Cardiac septum (tissue), 1 donor: ENCODE results near the gene LRSAM1. TPM values are rescaled to one million over a fixed set of nuclear protein-coding genes. Genes with fewer than 3 reads are reported as not detected.

ENCODE experiments used
- DNase-seq: peaks from one replicate; pipeline ENCODE4 v3.0.0-alpha.2; 2020; ENCODE audit warnings: low spot score
- intact Hi-C: fragments of 100-400 bp; cut with DNase I; formaldehyde crosslinking; loops from one replicate; pipeline ENCODE4 v1.14.0; 2022
- total RNA-seq: library from RNA; stranded (reverse); fragmentation: NEBNext Ultra II Directional; extraction: Animal tissue kit (Norgen Biotek cat#: 25700); gene quantifications from one replicate; pipeline ENCODE4 v1.2.1, GENCODE V29; 2021
- donor health status: DM: no; HTN: no; CAD: no.

Gene LRSAM1
- total RNA-seq, 1 donor from 2014 or later, result 24.4 TPM

DNA sequence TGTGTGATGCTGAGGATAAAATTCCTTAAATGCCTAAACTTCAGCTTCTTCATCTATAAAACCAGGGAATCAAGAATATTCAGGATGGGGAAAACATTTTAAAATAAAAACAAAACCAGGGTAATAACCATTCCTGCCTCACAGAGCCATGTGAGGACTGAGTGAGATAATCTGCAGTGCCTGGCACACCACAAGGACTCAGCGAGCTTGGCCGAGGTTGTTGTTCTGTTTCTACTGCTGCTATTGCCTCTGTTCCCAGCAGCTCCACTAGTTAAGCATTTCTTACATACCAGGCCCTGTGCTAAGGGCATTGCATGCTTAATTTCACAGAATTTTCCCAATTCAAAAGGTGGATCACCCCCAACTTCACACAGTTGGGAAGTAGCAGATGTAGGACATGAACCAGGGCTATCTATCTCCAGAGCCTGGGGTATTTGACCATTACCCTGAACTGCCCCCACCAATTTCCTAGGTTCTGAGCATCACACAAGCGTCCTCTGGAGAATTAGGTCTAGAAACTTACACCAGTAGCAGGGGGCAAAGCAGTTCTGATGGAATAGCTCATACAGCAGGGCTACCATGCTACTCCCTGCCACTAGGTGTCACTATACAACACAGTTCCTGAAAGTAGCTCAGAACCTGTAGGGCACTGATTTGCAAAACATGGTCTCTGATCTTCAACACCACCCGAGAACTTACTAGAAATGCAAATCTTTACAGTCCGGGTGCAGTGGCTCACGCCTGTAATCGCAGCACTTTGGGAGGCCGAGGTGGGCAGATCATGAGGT lies 74.3 kb downstream of the LRSAM1 start:
- DNase-seq, result no peak
- intact Hi-C loops, result no loop called here

DNA sequence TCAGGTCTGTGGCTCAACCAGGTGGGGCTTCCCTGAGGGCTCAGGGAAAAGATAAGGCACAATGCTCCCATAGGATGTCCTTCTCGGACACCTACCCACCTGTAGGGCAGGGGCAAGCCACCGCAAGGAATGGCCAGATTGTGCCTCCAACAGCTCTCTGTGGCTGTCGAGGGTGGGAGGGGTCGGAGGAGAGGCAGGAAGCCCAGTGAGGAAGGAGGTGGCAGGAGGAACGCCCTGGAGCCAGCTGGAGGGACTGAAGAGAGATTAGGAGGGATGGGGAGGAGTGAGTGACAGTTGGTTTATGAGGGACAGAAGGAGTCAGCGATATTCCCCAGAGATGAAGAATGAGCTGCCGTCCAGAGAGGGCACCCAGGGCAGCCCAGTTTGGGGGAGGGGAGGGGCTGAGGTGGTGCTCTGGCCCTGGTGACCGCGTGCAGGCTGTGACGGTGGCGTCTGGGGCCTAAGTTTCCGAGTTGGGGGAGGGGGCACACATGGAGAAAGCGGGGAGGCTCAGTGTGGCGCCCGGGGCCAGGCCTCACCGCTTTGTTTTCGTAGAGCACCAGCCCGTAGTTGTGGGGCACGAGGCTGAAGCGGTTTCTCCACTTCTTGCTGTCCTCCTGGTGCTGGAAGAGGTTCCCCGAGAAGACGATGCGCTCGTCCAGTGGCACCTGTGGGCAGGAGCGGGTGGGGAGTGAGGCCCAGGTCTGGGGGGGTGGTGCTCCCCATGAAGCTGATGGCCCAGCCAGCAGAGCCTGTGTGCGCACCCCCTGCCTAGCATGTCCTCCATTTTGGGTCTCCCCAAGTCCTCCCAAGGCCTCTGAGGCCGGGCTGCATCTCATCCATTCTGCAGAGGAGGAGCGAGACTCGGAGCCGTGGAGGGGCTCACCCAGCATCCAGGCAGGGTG lies 75.6 kb downstream of the LRSAM1 start:
- DNase-seq, result no peak
- intact Hi-C loops, result no loop called here

DNA sequence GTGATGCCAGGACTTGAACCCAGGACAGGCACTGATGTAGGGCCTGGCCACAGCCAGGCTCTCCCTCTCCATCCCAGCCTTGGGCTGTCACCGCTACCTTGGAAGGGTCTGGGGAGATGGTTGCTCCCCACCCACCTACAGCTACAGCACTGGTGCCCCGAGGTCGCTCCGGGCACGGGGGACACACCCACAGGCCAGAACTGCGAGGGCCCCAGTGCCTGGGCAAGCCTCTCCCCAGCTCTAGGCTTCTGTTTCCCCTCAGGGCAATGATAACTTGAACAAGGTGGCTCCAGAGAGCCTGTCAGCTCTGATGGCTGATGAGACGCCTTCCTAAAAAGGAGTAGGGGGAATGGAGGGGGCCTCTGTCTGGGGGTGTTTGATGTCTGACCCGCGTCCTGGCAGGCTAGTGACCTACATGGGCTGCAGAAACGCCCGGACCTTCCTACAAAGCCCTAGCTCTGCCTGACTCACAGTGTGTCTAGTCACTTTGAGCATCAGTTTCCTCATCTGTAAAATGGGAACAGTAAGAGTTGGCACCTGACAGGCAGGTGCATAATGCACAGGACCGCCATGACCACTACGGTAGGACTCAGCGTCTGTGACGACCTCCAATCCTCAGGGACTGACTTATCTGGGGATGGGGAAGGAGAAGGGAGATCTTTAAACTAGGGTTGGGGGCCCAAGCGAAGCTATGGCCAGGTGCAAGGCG lies 76.4 kb downstream of the LRSAM1 start:
- DNase-seq, result no peak
- intact Hi-C loops, result no loop called here

DNA sequence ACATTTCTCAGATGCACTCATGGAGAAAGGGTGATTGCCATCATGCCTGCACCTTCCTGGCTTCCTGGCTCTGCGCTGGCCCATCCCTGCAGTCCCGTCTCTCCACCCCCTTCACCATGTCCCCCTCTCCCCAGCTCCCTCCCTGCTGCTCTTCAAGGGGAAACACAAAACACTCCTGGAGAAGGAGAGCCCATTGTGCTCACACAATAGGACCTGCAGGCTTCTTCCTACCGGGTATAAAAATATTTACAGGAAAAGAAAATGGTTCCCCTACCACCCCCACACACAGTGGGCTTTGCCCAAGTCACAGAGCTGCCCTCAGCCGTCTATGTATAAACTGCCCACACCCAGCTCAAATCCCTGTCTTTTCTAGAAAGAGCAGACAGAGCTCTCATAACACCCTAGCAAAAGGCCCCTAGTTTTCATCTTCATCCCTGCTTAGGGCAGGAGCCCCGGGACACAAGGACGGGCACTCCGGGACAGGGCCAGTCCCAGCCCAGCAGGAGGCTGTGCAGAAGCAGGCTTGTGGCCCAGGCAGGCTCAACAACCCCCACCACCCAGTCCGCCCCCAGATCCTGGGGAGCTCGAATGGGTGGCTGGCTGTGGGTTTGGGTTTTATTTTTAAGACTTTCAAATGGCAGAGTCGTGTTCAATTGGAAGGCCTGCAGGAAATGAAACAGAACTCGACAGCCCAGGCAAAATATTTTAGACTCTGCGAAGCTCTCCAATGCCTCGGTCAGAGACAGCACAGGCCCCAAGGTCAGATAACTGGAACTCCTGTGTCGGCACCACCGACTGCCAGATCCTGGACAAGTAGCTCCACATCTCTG lies 77.3 kb downstream of the LRSAM1 start:
- DNase-seq, result no peak

DNA sequence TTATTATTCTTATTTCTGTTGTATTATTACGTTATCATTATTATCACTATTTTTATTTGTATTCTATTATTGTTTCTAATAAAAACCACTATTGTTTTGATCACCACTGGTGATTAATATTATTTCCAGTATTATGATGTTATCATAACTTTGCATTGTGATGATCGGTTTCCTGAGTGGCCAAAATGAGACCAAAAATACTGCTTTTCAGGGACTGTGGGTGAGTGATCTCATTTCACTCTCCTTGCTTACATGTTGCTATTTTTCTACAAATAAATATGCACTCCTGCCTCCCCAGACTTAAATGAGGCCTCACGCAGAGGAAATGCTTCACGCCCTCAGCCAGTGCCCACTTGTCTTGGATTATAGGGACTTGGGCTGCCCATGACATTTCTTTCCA lies 78.4 kb downstream of the LRSAM1 start:
- no peak for DNase-seq
- intact Hi-C loops, result no loop called here

More for the DNA sequence above, 77.3 kb downstream of the LRSAM1 start:
- intact Hi-C loops, result no loop called here

DNA sequence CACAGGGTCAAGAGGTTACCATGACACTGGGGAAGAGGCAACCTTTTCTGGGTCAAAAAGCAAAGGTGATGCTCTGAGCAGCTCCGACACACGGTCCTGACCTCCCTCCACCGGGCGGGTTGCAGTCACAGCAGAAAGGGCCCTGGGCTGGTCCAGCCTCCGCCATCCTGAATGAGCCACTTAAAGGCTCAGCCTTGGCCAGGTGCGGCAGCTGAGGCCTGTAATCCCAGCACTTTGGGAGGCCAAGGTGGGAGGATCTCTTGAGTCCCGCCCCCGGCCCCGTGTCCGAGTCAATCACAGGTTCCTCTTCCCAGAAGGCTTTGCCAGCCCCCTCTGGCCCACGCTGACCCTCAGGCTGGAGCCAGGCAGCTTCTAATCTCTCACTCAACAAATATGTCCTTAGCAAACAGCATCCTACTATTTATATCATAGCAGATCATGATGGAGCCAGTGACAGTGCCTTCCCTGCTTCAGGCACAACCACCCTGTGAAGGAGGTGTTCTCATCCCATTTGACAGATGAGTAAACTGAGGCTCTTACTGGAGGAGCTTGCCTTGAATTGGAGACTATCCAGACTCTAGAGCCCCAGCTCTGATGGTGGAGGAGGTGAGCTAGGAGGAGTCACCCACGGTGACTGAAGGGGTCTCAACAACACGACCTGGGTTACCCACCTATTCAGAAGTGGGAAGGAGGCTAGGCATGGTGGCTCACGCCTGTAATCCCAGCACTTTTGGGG lies 79.1 kb downstream of the LRSAM1 start:
- intact Hi-C loops, result no loop called here
- no peak for DNase-seq

DNA sequence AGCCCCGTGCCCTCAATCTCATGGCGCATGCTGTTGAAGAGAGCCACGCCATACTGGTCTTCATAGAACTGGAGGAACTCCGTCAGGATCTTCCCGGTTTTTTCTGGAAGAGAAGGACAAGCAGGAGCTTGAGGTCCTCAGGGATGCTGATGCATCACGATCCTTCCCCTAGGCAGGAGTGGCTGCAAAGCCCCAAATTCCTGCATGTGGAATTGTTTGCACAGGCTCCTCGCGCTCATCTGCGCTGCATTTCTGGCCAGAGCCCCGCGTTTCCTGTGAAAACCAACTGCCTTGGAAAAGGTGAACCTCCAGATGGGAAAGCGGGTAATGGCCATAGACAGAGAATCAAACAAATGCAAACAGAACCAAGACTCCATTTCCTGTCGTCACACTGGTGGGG lies 80.4 kb downstream of the LRSAM1 start:
- intact Hi-C loops, result no loop called here
- no peak for DNase-seq

DNA sequence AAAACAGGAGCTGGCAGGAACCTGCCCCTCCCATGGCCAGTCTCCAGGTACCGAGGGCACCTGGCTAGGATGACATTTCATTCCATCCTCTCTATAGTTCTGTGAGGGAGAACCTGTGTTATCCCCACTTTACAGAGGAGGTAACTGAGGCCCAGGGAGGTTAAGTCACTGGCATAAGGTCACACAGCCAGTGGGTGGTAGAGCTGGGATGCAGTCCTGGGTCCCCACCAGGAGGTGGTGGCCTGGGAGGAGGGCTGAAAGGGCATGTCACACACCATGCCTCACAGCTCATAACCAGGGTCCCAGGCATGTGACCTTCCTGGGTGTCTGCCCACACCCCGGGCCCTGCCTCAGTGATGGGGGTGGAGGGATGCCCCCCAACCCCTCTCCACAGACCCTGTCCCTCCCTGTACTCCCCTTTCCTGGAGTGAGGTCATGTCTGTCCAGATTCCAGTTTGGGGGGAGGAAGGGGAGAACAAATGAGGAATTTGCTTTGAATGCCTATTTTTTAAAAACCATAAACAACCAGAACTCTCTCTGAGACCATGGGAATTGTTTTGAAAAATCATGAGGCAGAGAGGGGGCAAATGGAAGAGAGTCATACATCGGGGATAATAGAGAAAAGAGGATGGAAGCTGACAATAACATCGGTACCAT lies 83.1 kb downstream of the LRSAM1 start:
- intact Hi-C loops, result no loop called here

DNA sequence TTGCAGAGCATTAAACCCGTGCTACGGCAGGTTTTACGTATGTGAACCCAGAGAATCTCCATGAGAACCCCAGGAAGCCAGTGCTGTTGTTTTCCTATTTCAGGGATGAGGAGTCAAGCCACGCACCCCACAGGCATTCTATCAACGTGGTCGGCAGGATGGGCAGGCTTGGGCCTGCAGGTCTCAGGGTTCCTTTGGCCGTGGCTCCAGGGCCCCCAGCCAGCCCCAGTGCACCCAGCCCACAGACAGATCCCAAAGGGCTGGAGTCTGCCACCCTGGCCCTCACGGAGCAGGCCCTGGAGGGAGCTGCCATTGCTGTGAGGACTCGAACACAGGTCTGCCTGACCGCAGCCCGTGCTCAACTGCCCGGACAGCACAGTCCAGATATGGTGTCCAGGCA lies 83.6 kb downstream of the LRSAM1 start:
- intact Hi-C loops, result no loop called here
- no peak for DNase-seq

More for the DNA sequence above, 83.1 kb downstream of the LRSAM1 start:
- no peak for DNase-seq

DNA sequence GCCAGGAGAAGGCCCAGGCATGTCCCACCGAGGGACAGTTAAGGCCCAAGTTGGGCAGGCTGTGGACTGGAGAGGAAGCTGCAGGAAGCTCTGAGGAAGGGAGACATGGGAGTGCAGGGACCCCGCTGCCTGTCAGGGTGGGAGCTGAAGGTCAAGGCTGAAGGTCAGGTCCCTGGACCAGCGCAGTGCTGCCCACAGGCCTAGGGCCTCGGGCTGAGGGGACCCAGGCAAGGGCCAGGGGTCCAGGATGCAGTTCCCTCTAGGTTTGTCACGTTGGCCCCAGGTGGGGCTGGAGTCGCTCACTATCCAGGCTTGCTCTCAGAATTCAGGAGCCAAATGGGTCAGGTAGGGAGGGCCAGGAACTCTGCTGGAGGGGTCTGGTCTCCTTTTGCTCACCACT lies 84.1 kb downstream of the LRSAM1 start:
- no peak for DNase-seq
- intact Hi-C loops, result no loop called here

DNA sequence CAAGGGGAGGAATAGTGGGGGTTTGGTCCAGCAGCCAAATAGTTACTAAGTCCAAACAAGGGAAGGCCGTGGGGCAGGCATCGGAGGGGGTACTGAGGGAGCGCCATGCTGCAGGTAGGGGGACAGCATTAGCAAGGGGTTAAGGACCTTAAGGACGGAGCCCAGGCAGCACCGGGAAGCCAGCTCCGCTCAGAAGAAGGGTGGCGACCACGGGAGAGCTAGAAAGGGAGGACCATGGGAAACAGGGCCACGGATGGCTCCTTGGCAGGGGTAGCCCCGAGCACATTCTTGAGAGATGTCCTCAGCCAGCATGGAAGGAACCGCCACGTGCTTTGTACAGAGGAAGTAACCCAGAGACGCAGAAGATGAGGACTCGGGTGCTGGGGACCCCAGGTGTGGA lies 84.5 kb downstream of the LRSAM1 start:
- intact Hi-C loops, result no loop called here
- DNase-seq, result no peak

DNA sequence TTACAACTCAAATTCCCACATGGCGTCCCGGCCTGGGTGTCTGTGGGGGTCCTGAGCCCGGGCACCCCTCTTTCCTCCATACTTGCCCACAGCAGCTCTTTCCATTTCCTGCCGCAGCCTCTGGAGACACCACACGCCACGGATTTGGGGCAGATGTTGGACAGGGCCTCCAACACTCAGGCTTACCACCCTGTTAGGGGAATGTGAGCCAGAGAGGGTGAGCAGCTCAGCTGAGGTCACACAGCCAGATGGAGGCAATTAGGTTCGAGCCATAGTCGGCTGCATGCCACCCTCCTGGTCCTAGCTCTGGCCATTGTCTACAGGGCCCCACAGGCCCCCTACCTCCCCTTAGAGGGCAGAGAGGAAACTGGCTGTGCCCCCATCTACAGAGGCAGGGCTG lies 85.2 kb downstream of the LRSAM1 start:
- intact Hi-C loops, result no loop called here
- no peak for DNase-seq

DNA sequence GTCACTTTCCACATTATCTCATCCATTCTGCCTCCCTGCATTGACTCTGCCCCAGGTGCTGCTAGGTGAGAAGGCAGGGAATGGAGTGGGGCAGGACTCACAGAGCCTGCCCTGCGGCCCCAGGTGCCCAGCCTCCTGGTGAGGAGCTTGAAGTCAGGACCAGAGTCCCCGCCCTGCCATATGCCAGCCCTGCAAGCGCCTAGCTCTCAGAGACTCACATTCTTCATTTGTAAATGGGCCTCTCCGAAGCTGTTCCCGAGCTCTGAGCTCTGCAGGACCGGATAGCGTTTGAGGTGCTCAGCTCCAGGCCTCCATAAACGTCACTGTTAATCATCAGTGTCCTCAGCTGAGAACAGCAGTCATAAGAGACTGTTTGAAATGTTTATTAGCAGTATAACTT lies 85.7 kb downstream of the LRSAM1 start:
- intact Hi-C loops, result no loop called here
- no peak for DNase-seq

DNA sequence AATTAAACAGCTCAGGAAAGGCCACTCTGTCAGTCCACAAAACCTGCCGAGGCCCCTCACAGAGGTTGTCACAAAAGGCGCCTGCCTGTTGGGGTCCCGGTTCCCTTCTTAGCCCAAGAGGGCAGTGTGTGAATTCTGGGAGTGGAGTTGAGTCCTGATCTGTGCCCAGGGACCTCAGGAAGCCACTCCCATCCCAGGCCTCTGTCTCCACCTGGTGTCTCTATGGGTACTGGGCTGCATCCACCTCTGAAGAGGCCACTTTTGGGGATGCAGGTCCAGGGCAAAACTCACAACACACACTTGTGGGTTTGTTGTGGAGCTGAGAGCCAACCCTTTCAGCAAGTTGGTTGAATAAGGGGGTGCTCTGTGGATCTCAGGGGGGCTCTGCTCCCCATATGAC lies 86.5 kb downstream of the LRSAM1 start:
- DNase-seq, result no peak
- intact Hi-C loops, result no loop called here

DNA sequence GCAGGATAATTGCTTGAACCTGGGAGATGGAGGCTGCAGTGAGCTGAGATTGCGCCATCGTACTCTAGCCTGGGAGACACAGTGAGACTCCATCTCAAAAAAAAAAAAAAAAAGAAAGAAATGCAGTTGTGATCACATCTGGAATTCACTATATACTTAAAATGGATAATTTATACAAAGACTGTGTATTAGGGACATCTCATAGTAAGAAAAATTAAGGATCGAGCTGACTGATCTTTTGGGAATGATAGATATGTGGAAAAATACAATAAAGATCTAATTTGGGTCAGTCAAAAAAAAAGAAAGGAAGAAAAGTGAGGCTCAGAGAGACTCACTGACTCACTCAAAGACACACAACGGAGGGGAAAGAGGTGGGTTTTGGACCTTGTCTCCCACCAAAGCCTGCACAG lies 87.5 kb downstream of the LRSAM1 start:
- DNase-seq, result no peak
- intact Hi-C loops, result no loop called here

DNA sequence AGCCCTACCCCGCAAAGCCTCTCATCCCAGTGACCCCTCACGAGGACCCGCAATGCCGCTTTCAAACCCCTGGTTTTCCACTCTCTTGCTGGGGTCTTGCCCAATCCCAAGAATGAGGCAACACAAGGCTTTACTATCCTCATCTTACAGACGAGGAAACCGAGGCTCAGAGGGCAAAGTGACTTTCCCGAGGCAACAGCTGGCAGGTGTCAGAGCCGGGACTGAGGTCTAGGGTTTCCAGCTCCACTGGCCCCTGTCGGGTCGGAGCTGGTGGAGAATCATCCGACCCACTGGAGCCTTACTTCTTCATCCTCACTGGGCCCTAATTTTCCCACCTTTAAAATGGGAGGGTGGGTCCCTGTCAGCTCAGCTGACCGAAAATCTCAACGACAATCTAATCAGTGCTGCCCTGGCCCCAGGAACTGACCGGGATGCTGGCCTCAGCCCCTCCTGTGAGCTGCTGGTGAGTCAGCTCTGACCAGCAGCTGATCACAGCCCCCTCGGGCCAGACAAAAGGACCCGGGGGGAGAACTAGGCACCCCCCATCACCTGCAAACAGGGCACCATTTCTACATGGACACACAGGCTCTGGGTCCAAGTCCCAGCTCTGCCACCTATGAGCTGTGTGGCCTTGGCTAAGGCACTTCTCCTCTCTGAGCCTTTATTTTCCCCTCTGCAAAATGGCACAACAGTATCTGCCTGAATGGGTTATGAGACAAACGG lies 88.1 kb downstream of the LRSAM1 start:
- DNase-seq, result no peak
- intact Hi-C loops, result no loop called here

DNA sequence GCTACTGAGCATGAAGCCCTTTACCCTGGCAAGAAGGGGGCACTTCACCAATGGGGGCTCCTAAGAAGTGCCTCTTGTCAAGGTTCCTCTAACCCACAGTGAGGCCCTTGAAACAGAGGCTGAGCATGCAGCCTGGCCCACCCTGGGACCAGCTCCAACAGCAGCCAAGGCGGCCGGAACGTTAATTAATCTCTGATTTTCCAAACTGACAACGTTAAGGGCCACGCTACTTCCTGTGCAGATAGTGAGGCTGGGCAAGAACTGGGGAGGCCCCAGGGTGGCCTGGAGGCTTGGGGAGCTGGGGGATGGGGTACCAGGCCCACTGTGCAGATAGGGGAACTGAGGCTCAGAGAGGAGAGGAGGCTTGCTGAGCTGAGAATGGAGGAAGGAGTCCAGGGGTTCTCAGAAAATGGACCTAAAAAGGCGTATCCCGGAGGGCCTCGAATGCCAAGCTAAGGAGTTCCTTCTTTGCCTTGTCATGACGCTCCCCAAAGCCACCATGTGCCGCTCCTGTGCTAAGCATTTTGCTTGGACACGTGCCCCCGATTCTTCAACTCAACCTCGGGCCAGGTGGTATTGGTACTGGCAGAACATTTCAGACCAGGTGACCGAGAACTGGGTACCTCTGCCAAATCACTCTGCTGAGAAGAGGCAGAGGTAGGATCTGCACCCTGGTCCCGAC lies 88.8 kb downstream of the LRSAM1 start:
- DNase-seq, result no peak
- intact Hi-C loops, result no loop called here
